ENCODE data around the gene ACOT13.
"Not testable (repeated sequence)": the region's sequence is repeated elsewhere in the genome, so short reads cannot be mapped to it uniquely, and the experiment has no call there.

DNA sequence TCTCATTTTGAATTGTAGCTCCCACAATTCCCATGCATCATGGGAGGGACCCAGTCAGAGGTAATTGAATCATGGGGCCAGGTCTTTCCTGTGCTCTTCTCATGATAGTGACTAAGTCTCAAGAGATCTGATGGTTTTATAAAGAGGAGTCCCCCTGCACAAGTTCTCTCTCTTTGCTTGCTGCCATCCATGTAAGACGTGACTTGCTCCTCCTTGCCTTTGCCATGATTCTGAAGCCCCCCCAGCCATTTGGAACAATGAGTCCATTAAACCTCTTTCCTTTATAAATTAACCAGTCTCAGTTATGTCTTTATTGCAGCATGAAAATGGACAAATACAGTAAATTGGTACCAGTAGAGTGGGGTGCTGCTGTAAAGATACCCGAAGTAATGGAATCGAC, 63.8 kb downstream of the ACOT13 start:
- not testable (repeated sequence) for TF ChIP-seq JUND (IDR thresholded peaks at IDR 0.05); POLR2AphosphoS5 (IDR thresholded peaks at IDR 0.05; ENCODE audit: low read depth, low read length); POLR2A (IDR thresholded peaks at IDR 0.05; ENCODE audit: borderline replicate concordance, extremely low read depth, insufficient read depth, insufficient read length)
- TF ChIP-seq, protein P1, sequence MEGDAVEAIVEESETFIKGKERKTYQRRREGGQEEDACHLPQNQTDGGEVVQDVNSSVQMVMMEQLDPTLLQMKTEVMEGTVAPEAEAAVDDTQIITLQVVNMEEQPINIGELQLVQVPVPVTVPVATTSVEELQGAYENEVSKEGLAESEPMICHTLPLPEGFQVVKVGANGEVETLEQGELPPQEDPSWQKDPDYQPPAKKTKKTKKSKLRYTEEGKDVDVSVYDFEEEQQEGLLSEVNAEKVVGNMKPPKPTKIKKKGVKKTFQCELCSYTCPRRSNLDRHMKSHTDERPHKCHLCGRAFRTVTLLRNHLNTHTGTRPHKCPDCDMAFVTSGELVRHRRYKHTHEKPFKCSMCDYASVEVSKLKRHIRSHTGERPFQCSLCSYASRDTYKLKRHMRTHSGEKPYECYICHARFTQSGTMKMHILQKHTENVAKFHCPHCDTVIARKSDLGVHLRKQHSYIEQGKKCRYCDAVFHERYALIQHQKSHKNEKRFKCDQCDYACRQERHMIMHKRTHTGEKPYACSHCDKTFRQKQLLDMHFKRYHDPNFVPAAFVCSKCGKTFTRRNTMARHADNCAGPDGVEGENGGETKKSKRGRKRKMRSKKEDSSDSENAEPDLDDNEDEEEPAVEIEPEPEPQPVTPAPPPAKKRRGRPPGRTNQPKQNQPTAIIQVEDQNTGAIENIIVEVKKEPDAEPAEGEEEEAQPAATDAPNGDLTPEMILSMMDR (IDR thresholded peaks at IDR 0.05 in 2 of 3, conservative IDR thresholded peaks at IDR 0.05 in 1 of 3; ENCODE audit: borderline replicate concordance in 1 of 3, insufficient read depth in 1 of 3, low read depth in 2 of 3, low read length in 2 of 3) = not testable (repeated sequence)
- TF ChIP-seq, protein P2, sequence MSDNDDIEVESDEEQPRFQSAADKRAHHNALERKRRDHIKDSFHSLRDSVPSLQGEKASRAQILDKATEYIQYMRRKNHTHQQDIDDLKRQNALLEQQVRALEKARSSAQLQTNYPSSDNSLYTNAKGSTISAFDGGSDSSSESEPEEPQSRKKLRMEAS (IDR thresholded peaks at IDR 0.05) = not testable (repeated sequence)
